Amygdala (tissue), 56 donors: ENCODE data around the gene DGUOK.

Experiments
- DNase-seq, 56 donors: peaks; one replicate each; lab custom pipeline; 2025; lab: John Stamatoyannopoulos, UW

DGUOK gene

DNA sequence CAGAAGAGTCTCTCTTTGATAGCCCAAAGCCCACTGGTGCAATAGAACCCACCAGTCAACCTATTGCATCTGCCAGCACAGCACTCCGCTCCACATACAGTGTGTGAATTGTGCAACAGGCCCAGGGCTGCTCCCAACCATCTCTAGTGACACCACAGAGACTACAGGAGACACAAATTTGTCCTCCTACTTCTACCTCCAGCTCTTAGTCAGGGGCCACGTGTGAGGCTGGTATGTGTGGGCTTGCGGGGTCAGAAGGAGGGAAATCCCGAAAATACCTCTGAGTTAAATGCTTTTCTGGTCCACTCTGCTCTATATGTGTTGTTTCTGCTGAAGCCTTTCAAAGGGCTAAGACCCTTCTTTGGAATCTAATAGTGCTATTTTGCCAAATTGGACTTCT lies 18.0 kb downstream of the DGUOK start:
- DNase-seq = no peak

DNA sequence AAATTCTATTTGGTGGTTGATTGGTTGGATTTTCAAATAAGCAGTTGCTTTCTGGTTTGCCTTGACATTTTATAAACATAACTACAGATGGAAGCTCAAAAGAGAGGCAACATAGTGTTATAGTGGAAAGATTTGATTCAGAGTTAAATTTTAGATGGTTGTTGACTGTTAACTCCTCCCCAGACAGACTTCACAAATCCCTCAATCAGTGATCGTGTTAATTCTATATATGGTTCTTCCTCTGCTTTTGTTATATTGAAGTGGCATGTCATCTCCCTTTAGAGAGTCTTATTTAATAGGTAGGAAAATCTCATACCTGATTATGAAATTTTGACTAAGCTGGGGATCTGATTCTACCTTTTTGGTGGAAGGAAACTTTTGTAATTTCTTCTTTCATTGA lies 19.5 kb downstream of the DGUOK start:
- DNase-seq = no peak

DNA sequence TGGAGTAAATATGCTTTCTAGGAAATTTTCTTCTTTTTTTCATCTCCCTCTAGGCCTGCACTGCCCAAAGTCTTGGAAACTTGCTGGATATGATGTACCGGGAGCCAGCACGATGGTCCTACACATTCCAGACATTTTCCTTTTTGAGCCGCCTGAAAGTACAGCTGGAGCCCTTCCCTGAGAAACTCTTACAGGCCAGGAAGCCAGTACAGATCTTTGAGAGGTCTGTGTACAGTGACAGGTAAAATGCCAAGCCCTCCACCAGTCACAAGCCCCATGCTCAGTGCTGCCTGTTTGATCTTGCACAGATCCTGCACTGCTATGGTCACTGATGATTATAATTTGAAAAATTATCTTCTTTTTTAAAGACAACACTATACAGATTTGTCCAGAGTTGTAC lies 20.0 kb downstream of the DGUOK start:
- DNase-seq = no peak

- no peak for DNase-seq
Measured at GRCh38 chr2:73947412-73948018, 20.8 kb downstream of the DGUOK start.

DNA sequence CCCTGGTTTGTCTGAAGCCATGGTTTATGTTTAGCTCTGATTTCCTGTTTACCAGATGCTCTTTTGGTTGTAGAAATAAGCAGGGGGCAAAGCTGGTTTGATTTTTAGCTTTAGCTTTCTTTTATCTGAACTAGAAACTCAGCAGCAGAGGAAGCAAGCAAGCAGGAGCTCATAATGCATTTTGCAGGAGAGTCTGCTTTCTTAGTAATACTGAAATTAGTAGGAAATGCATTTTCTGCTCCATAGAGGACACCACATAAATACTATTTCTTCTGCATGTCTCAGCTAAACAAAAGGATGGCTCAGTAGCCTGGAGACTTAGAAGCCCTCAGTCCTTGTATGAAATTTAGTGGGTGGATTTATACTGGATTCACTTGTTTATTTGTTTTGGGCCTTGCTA lies 23.1 kb downstream of the DGUOK start:
- no peak for DNase-seq

DNA sequence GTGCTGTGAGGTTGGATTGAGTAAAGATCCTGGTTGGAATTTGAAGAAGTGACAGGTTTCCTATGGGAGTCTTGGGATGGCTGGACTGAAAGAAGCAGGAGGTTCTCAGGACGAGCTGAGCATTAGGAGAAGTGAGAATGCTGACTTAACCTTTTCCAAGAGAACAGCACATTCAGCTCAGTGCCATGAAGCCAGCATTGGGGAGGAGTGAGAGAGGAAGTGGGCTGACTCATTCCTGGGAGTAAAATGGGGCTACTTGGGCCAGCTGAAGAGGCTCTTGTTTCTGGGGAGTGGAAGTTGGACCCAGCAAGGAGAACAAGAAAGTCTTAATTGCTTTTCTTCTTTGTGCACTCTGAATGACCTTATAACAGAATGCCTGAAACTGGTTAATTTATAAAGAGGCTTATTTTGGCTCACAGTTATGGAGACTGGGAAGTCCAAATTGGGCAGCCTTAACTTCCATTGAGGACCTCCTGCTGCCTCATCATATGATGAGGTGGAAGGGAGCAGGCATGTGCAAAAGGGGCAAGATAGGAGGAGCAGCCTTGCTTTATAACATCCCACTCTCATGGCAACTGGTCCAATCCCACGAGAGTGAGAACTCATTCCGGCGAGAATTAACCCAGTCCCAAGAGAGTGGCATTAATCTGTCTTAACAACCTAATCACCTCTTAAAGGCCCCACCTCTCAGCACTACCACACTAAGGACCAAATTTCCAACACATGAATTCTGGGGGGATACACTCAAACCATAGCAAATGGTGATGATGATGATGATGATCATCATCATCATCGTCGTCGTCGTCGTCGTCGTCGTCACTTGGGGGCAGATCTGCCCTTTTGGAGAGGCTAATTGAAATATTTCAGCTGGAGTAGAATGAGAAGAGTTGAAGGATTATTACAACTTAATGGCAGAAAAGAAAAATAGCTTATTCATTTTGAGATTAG lies 26.1 kb downstream of the DGUOK start:
- peak in 21 of 56 donors; percentile 3 to 47 (median 23) for DNase-seq

DNA sequence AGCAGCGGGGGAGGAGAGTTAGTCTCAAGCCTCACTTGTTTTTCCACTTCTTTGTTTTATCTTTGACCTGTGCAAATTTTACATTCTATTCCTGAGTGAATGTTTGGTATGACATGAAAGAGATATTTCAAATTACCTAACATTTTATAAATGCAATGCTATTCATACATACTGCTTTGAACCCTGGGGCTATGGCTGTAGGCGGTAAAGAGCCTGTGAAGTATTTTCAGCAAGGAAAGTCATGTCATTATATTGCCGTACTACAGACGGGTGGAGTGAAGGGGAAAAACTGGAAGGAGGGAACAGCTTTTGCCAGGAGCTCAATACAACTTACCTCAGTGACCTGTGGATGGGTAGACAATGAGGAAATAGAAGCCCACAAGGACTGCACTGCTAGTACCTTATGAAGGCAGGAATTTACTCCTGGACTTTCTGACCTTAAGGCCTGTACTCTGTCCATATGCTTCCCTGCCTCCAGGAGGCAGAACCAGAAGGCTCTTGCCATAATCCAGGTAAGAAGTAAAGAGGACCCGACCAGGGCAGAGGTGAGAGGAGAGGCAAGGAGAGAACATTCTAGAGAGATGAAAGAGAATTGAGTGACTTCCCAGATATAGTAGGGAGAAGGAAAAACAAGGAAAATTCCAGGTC lies 29.7 kb downstream of the DGUOK start:
- no peak for DNase-seq

GRCh38 chr2:73961274-73961673 lies 34.6 kb downstream of the DGUOK start:
- no peak for DNase-seq

- no peak for DNase-seq
Measured at GRCh38 chr2:73961823-73962615, 35.3 kb downstream of the DGUOK start.

GRCh38 chr2:73962798-73963197 lies 36.1 kb downstream of the DGUOK start:
- DNase-seq = no peak

GRCh38 chr2:73963385-73964120 lies 36.9 kb downstream of the DGUOK start:
- no peak for DNase-seq

DNA sequence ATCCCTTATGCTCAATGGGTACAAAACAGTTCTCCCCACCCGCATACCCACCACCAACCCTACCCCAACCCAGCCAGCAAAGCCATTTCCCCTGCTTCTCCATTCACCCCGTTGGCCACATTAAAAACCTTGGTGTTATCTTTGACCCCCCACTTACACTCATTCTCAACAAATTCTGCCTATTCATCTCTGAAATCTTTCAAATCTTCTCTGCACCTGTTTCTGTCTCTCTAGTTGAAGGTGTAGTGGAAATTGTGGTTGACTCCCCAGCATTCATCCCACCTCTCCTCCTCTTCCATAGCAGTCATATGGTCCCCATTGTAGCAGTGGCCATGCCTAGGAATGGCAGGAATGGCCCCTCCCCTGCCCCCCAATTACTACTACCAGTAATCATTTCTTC lies 37.5 kb downstream of the DGUOK start:
- DNase-seq = no peak

DNA sequence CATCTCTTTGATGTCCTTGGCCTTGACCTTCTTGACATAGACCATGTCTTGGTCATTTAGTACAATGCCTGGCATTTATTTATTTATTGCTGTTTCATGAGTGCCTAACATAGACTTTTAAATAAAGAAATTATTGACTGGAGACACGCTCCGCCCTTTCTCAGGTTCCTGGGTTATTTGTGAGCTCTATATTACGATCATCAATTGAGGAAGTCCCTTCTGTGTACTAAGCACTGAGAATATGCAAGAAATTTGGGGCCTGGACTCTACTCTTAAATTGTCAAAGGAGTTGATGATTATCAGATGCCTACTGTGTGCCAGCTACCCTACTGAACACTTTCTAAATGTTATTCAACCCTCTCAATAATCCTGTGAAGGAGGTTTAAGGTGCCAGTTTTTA lies 38.4 kb downstream of the DGUOK start:
- no peak for DNase-seq

DNA sequence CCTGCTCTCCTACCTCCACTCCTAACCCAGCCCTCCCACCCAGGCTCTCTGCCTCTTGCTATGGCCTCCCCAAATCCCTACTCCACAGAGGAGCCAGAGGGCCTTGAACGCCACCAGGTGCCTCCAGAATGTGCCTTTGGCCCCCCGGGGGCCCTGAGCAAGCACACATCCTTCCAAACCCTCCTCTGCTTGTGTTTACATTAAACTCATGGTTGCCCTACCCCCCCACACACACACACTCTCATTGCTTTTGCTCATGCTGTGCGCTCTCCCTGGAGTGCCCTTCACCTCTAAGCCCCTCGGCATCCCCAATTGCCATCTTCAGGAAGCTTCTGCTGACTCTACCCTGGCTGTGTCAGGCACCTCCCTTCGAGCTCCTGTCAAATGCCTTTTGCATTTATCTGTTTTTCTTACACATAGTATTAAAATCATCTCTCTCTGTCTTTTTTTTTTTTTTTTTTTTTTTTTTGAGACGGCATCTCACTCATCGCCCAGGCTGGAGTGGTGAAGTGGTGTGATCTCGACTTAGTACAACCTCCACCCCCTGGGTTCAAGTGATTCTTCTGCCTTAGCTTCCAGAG lies 41.8 kb downstream of the DGUOK start:
- no peak for DNase-seq

GRCh38 chr2:73969356-73969755 lies 42.7 kb downstream of the DGUOK start:
- no peak for DNase-seq

GRCh38 chr2:73970141-73970803 lies 43.6 kb downstream of the DGUOK start:
- DNase-seq = no peak

GRCh38 chr2:73970850-73971471 lies 44.3 kb downstream of the DGUOK start:
- peak in 19 of 56 donors; percentile 3 to 57 (median 23) for DNase-seq

DNA sequence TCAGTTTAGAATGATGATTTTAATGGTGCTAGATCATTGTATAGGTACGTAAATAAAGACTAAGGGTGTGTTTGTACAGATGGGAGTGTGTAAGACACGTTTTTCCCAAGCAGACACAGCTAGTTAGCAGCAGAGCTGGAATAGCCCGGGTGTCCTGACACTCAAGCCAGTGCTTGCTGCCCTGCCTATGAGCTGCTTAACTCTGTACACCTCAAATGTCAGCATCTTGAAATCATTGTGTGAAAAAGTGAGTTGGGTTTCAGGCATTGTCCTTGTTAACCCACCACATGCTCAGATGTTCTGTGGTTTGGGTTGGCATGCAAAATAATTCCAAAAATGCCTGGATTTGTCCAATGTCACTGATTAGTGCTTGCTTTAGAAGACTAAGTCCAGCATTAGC lies 45.0 kb downstream of the DGUOK start:
- DNase-seq = no peak

- DNase-seq = no peak
Measured at GRCh38 chr2:73972846-73973245, 46.2 kb downstream of the DGUOK start.
